HG02623 (cell line): Measurements from ENCODE around the gene ATP8A1.
"Not testable (repeated sequence)": the region's sequence is repeated elsewhere in the genome, so short reads cannot be mapped to it uniquely, and the experiment has no call there.

Experiments used
- ATAC-seq: cut with Tn5 transposase; IDR thresholded peaks from one replicate; pipeline ENCODE4 v1.9.1; 2021; ENCODE audit warnings: moderate library complexity; ENCODE audit not compliant: unreplicated experiment

Gene ATP8A1

GRCh38 chr4:42652529-42653231 is 4.2 kb downstream of the ATP8A1 start:
- ATAC-seq, result not testable (repeated sequence)

GRCh38 chr4:42649870-42650269 is 7.0 kb downstream of the ATP8A1 start:
- ATAC-seq, result no peak

- ATAC-seq, result no peak
These were observed 9.8 kb downstream of the ATP8A1 start for GRCh38 chr4:42646999-42647541.

DNA sequence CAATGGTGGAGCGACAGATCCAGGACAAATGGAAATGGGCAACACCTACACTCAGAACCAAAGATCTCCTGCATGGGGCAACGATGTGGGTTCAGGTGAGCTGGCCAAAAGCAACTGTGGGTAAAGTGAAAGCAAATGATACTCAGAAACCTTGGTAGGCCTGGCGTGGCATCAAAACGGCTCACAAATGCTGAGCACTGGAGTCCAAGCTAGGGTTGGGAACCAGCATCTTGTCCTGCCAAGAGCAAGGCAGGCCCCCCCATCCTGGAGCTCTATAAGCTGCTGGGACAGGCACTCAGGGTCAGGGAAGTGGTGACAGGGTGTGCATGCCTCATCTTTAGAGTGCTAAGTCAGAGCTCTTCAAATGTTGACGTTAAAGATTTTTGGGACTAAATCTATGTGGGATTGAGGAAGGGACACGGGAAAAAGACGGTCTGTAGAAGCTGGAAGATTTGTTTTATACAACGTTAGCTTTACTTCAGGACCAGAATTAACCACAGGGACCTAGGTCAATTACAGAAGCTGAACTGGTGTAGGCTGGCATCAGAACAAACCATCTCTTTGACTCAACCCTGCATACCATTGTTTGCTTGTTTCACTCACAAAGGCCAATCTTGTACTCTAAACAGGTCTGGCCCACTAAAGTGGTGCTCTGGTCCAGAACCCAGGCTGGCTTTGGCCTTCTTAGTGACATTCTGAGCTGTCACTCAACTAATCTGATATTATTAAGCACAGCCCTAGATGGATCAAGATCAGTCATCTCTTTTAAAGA is 10.7 kb downstream of the ATP8A1 start:
- ATAC-seq, result no peak

GRCh38 chr4:42644897-42645296 is 12.0 kb downstream of the ATP8A1 start:
- ATAC-seq, result no peak

DNA sequence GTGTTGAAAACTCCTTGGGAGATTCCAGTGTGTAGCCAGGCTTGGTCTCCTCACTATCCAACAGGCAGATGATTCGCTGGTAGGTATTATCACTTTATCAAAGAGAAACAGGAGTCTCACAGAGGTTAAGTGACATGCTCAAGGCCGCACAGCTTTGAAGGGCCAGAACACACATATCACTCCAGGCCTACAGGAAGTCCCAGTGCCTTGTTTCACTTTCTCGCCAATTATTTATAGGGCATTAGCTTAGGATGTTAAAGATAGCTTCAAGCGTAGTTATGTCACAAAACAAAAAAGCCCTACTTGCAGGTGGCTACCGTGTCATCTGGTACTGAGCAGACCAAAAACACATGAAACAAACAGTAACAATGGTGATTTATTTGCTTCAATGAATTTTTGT is 13.2 kb downstream of the ATP8A1 start:
- ATAC-seq, result peak; percentile 60

- no peak for ATAC-seq
These were observed 13.9 kb downstream of the ATP8A1 start for GRCh38 chr4:42642845-42643615.

- no peak for ATAC-seq
These were observed 14.7 kb downstream of the ATP8A1 start for GRCh38 chr4:42642101-42642797.

- ATAC-seq, result no peak
These were observed 15.2 kb downstream of the ATP8A1 start for GRCh38 chr4:42641656-42642055.

DNA sequence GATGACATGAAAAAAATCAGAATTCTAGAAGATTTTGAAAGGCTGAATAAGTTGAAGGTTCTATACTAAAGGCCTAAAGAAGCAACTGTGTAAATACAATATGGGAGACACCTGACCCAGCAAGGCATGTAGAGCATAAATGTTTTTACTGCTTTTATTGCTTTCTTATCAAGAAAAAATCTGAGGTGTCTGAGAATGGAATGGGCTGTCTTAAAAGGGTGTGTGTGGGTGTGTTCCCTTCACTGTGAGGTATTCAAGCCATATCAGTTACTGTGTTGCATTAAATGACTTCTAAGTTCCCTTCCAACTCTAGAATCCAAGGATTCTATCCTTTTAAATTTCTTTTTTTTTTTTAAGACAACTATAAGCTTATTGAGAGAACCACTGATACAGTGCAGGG is 15.7 kb downstream of the ATP8A1 start:
- no peak for ATAC-seq

DNA sequence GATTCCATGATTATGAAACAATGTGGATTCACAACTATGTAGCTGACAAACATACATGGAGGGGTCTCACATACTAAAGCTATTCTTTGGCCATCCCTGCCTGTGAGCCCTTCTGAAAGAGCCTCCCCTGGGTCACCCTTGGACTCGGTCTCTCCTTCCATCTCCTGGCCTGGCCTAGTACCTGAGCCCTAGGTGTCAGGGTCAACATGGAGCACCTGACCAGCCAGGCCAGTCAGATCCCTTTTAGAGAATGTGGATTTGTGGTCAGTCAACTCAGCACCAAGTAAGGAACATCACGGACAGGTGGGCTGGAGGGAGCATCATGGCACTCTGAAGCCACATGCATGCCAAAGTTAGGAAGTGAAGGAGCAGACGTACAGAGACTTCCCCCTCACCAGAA is 16.3 kb downstream of the ATP8A1 start:
- ATAC-seq, result no peak

GRCh38 chr4:42638993-42639392 is 17.9 kb downstream of the ATP8A1 start:
- peak; percentile 62 for ATAC-seq

DNA sequence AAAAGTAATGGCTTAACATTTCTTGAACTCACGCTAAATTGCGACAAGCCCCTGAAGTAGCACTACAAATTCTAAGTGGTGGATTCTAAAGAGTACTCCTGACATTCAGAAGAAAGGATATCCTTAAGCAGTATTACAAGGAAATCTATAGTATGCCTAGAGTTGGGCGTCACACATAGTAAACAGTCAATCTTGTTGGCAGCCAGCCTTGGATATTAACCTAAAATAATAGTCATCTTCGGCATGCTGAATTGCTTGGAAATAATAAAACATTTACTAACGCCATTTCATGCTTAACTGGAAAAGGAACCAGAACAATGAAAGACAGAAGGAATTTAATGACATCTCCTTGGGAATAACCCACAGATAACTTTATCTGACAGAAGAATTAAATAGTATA is 18.6 kb downstream of the ATP8A1 start:
- no peak for ATAC-seq

GRCh38 chr4:42637867-42638266 is 19.0 kb downstream of the ATP8A1 start:
- ATAC-seq, result peak; percentile 11

DNA sequence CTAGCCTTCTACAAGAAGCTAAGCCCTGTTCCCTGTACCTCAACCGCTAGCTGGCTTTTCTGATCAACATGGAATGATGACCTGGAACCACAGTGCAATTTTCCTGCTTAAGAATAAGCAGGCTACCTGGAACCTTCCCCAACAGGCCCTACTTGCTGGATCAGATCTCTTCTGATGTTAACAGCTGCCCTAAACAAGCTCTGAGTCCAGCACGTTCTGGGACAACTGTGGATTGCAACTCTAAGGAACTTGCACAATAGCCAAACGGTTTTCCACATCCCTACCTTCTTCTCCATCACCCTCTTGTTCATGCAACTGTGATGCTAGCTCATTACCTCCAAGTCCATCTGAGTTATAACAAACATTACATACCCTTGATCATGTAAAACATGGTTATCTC is 19.8 kb downstream of the ATP8A1 start:
- ATAC-seq, result no peak

GRCh38 chr4:42636645-42636949 is 20.3 kb downstream of the ATP8A1 start:
- no peak for ATAC-seq

GRCh38 chr4:42633605-42634388 is 23.1 kb downstream of the ATP8A1 start:
- peak; percentile 62 for ATAC-seq

GRCh38 chr4:42632653-42633382 is 24.1 kb downstream of the ATP8A1 start:
- ATAC-seq, result no peak

- ATAC-seq, result no peak
These were observed 26.0 kb downstream of the ATP8A1 start for GRCh38 chr4:42630908-42631307.

- ATAC-seq, result no peak
These were observed 28.2 kb downstream of the ATP8A1 start for GRCh38 chr4:42628740-42629139.
